ENCODE data around the gene TEX48. TPM values are rescaled to one million over a fixed set of nuclear protein-coding genes. Genes with fewer than 3 reads are reported as not detected.

Gene TEX48
- polyA plus RNA-seq, 4 donors = not detected

- DNase-seq (ENCODE audit: low read depth in 4 of 4, low spot score in 2 of 4) = no peak
These were observed 12.2 kb upstream of the TEX48 start for GRCh38 chr9:114694146-114694545.

- DNase-seq (ENCODE audit: low read depth in 4 of 4, low spot score in 2 of 4) = no peak
These were observed 11.4 kb upstream of the TEX48 start for GRCh38 chr9:114693248-114693855.

GRCh38 chr9:114691956-114692295 lies 9.9 kb upstream of the TEX48 start:
- no peak for DNase-seq (ENCODE audit: low read depth in 4 of 4, low spot score in 2 of 4)

GRCh38 chr9:114691046-114691955 lies 9.3 kb upstream of the TEX48 start:
- DNase-seq (ENCODE audit: low read depth in 4 of 4, low spot score in 2 of 4) = no peak

GRCh38 chr9:114690308-114690707 lies 8.3 kb upstream of the TEX48 start:
- DNase-seq (ENCODE audit: low read depth in 4 of 4, low spot score in 2 of 4) = no peak

GRCh38 chr9:114689813-114690212 lies 7.8 kb upstream of the TEX48 start:
- DNase-seq (ENCODE audit: low read depth in 4 of 4, low spot score in 2 of 4) = no peak

GRCh38 chr9:114688909-114689610 lies 7.1 kb upstream of the TEX48 start:
- no peak for DNase-seq (ENCODE audit: low read depth in 4 of 4, low spot score in 2 of 4)

GRCh38 chr9:114688379-114688778 lies 6.4 kb upstream of the TEX48 start:
- no peak for DNase-seq (ENCODE audit: low read depth in 4 of 4, low spot score in 2 of 4)

GRCh38 chr9:114687034-114687433 lies 5.0 kb upstream of the TEX48 start:
- DNase-seq (ENCODE audit: low read depth in 4 of 4, low spot score in 2 of 4) = no peak

GRCh38 chr9:114685951-114686350 lies 4.0 kb upstream of the TEX48 start:
- no peak for DNase-seq (ENCODE audit: low read depth in 4 of 4, low spot score in 2 of 4)

GRCh38 chr9:114684036-114684435 lies 2.0 kb upstream of the TEX48 start:
- no peak for DNase-seq (ENCODE audit: low read depth in 4 of 4, low spot score in 2 of 4)

GRCh38 chr9:114682846-114683245 lies 854 bp upstream of the TEX48 start:
- DNase-seq (ENCODE audit: low read depth in 4 of 4, low spot score in 2 of 4) = no peak

GRCh38 chr9:114680259-114681001 lies 1.6 kb downstream of the TEX48 start:
- DNase-seq (ENCODE audit: low read depth in 4 of 4, low spot score in 2 of 4) = no peak

GRCh38 chr9:114678795-114679194 lies 3.2 kb downstream of the TEX48 start:
- no peak for DNase-seq (ENCODE audit: low read depth in 4 of 4, low spot score in 2 of 4)

- DNase-seq (ENCODE audit: low read depth in 4 of 4, low spot score in 2 of 4) = no peak
These were observed 3.9 kb downstream of the TEX48 start for GRCh38 chr9:114678130-114678529.

- peak in 1 of 4 donors; percentile 33 for DNase-seq (ENCODE audit: low read depth in 4 of 4, low spot score in 2 of 4)
These were observed 4.6 kb downstream of the TEX48 start for GRCh38 chr9:114677418-114677817.

GRCh38 chr9:114676901-114677300 lies 5.1 kb downstream of the TEX48 start:
- DNase-seq (ENCODE audit: low read depth in 4 of 4, low spot score in 2 of 4) = no peak

- DNase-seq (ENCODE audit: low read depth in 4 of 4, low spot score in 2 of 4) = no peak
These were observed 7.0 kb downstream of the TEX48 start for GRCh38 chr9:114674798-114675540.

GRCh38 chr9:114674076-114674797 lies 7.8 kb downstream of the TEX48 start:
- DNase-seq (ENCODE audit: low read depth in 4 of 4, low spot score in 2 of 4) = no peak

- no peak for DNase-seq (ENCODE audit: low read depth in 4 of 4, low spot score in 2 of 4)
These were observed 10.4 kb downstream of the TEX48 start for GRCh38 chr9:114671605-114672004.

Data from left renal cortex interstitium (tissue), 4 donors.